ACC112 (cell line): ENCODE results near the gene TBC1D12.
A peak's percentile ranks its signal among the peaks of the same experiment; 100 is the strongest.

Experiments
- H2AFZ ChIP-seq: fragments of 200-600 bp; sonication (generic); one replicate; pipeline ENCODE4 v1.6.0; 2017; ENCODE audit warnings: antibody characterized with exemption, low read length; ENCODE audit not compliant: unreplicated experiment
- H3K27ac ChIP-seq: fragments of 200-600 bp; sonication (generic); 2 replicates; pipeline ENCODE4 v1.5.1; 2014; ENCODE audit warnings: low read depth, mild to moderate bottlenecking, antibody characterized with exemption, low read length, moderate library complexity
- H3K27me3 ChIP-seq: fragments of 200-600 bp; sonication (generic); 2 replicates; pipeline ENCODE4 v1.6.1; 2014; ENCODE audit warnings: mild to moderate bottlenecking, antibody characterized with exemption, low read length, moderate library complexity, mixed read lengths; ENCODE audit not compliant: insufficient read depth
- H3K36me3 ChIP-seq: fragments of 200-600 bp; sonication (generic); 2 replicates; pipeline ENCODE4 v1.6.1; 2016; ENCODE audit warnings: mild to moderate bottlenecking, antibody characterized with exemption, low read length, moderate library complexity, mixed read lengths; ENCODE audit not compliant: insufficient read depth
- H3K4me1 ChIP-seq: fragments of 200-600 bp; sonication (generic); one replicate; pipeline ENCODE4 v1.6.1; 2016; ENCODE audit warnings: low read length, mixed read lengths; ENCODE audit not compliant: insufficient read depth, unreplicated experiment, control insufficient read depth
- H3K4me3 ChIP-seq: fragments of 200-600 bp; sonication (generic); 2 replicates; pipeline ENCODE4 v1.5.1; 2014; ENCODE audit warnings: mild to moderate bottlenecking, low read depth, low read length
- H3K79me2 ChIP-seq: fragments of 200-600 bp; sonication (generic); one replicate; pipeline ENCODE4 v1.6.0; 2016; ENCODE audit warnings: low read length; ENCODE audit not compliant: control insufficient read depth, unreplicated experiment, insufficient read depth

Gene TBC1D12

DNA sequence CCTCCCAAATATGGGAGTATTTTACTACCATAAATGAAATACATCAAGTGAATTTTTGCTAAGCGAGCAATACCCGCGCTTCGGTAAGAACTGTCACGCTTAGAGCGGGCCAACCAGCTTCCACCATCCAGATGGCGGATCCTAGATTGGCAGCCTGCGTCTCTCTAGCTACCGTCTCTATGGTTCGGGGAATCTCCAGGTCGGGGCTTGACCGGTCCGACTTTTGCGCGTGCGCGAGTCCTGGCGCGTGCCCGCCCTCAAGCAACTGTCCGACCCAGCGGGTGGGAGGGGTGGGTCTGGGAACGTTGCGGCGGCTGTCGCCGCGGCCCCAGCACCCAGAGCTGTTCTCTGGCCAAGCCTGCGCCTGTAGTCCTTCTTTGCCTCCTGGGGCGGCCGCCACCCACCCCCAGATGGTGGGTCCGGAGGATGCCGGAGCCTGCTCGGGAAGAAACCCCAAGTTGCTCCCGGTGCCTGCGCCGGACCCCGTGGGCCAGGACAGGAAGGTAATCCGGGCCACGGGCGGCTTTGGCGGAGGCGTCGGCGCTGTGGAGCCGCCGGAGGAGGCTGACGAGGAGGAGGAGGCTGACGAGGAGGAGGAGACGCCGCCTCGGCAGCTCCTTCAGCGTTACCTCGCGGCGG, at the start of gene TBC1D12:
TSS of gene TBC1D12 (plus strand) at position 338 of the 639 bp plus-strand sequence. CDS start at position 411, 73 bp downstream.
- H3K4me1 ChIP-seq, result peaks cover 18% of the 10 kb centered on the region
- H3K27me3 ChIP-seq, result no peaks in the 10 kb centered on the region
- no peaks in the 10 kb centered on the region for H3K36me3 ChIP-seq
- peak within 1 kb of the TSS; percentile 73 for H3K27ac ChIP-seq
- peak within 1 kb of the TSS; percentile 100 for H2AFZ ChIP-seq
- peak within 1 kb of the TSS; percentile 91 for H3K4me3 ChIP-seq
- peaks cover 38% of the 10 kb centered on the region for H3K79me2 ChIP-seq

DNA sequence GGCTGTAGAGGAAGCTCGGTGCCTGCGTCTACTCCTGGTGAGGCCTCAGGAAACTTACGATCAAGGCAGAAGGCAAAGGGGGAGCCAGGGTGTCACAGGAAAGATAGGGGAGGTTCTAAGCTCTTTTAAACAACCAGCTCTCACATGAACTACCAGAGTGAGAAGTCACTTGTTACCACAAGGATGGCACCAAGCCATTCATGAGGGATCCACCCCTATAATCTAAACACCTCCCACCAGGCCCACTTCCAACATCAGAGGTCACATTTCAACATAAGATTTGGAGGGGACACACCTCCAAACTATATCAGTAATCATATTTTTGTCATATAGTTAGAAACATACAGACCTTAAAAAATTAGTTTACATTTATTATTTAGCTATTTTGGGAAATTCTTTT, 49.0 kb upstream of the TBC1D12 start:
- Histone ChIP-seq H3K27ac (no peak overlapping the region), H2AFZ (no peak overlapping the region), H3K4me1 (peaks cover 22% of the 10 kb centered on the region), H3K36me3 (peaks cover 46% of the 10 kb centered on the region), H3K79me2 (peaks cover 16% of the 10 kb centered on the region), H3K4me3 (no peak overlapping the region), H3K27me3 (no peaks in the 10 kb centered on the region)

DNA sequence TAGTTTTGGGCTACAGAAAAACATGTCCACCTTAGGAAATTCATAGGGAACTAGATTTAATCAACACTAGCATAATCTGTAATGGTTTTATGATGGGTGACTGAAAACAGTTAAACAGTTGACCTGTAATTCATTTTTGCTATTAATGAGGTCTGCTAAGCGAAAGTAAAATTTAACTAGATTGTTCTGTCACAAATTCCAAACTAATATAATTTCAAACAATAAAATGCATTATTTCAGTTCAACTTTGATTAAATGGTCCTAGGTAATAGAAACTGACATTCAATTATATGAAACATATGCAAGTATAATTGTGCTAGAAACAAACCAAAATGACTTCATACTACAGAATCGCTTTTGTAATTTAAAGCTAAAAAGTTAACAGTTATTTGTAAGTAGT, 46.5 kb upstream of the TBC1D12 start:
- Histone ChIP-seq H3K36me3 (peaks cover 38% of the 10 kb centered on the region), H3K4me1 (peaks cover 14% of the 10 kb centered on the region), H2AFZ (no peak overlapping the region), H3K27me3 (no peaks in the 10 kb centered on the region), H3K4me3 (no peak overlapping the region), H3K27ac (no peak overlapping the region), H3K79me2 (peaks cover 25% of the 10 kb centered on the region)

DNA sequence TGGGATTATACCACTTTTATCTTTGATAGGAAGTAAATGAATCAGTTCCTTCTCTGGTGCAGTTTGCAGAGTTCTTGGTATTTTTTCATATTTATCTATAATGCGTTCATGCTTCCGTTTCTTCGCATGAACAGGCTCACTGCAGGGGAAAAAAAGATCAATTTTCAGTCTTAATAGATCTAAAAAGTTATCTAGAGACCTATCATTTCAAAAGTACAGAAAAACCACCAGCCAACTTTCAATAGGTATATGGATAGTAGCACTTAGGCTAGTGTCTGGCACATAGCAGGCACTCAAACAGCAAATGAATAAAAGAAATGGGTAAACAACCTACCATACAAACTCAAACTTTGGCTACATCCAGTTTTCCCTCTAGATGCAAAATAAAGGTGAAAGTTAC, 45.1 kb upstream of the TBC1D12 start:
- Histone ChIP-seq H2AFZ (no peak overlapping the region), H3K79me2 (peaks cover 37% of the 10 kb centered on the region), H3K27ac (no peak overlapping the region), H3K4me3 (no peak overlapping the region), H3K36me3 (peaks cover 34% of the 10 kb centered on the region), H3K4me1 (peaks cover 14% of the 10 kb centered on the region), H3K27me3 (no peaks in the 10 kb centered on the region)

DNA sequence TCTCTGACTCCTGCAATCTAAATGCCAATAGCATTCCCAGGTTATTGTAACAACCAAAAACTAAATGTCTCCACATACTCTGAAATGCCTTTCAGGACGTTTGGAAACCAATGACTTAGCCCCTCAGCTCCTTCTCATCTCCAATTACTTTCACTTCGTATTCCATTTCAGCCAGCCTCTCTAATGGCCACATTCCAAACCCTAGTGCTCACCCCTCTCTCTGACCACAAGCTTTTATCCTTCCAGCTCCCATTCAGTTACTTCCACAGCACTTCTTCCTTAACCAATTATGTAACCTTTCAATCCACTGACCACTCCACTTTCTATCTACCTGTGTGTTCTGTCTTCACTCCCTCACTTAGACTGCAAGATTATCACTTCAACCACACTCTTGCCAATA, 43.9 kb upstream of the TBC1D12 start:
- H3K36me3 ChIP-seq, result peaks cover 34% of the 10 kb centered on the region
- H3K4me3 ChIP-seq, result peak overlapping the region; percentile 62
- peaks cover 39% of the 10 kb centered on the region for H3K79me2 ChIP-seq
- H3K27ac ChIP-seq, result peak overlapping the region; percentile 45
- H3K4me1 ChIP-seq, result peaks cover 14% of the 10 kb centered on the region
- H3K27me3 ChIP-seq, result no peaks in the 10 kb centered on the region
- H2AFZ ChIP-seq, result no peak overlapping the region

DNA sequence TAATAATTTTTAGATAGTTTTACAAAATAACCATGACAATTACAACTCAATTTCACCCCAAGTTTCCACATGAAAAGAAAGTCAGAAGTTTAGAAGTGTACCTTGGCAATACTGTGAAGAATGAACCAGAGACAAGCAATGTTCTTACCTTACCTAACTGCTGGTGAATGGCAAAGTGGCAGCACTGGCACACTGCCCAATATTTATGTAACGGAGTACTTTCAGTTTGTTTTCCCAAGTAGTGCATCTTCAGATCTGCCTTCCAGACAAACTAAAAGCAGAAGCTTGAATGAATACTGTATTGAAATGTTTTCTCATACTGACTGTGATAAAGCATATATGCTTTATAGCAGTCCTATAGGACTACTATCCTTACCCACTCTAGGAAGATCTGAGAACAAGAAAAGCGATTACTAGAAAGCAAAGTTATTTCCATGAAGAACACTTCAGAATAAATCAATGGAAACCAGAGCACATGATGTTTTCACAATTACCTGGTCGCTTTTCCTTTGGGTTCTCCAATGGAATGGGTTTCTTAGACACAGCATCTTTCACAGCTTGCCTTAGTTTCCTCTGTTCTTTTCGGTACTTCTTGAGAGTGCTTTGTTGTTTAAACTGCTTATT, 41.1 kb upstream of the TBC1D12 start:
- H3K79me2 ChIP-seq, result peaks cover 39% of the 10 kb centered on the region
- H3K27ac ChIP-seq, result no peak overlapping the region
- peaks cover 14% of the 10 kb centered on the region for H3K4me1 ChIP-seq
- peak overlapping the region; percentile 78 for H3K4me3 ChIP-seq
- H3K27me3 ChIP-seq, result no peaks in the 10 kb centered on the region
- no peak overlapping the region for H2AFZ ChIP-seq
- peaks cover 17% of the 10 kb centered on the region; the same call in 1 of the 2 replicates for H3K36me3 ChIP-seq

DNA sequence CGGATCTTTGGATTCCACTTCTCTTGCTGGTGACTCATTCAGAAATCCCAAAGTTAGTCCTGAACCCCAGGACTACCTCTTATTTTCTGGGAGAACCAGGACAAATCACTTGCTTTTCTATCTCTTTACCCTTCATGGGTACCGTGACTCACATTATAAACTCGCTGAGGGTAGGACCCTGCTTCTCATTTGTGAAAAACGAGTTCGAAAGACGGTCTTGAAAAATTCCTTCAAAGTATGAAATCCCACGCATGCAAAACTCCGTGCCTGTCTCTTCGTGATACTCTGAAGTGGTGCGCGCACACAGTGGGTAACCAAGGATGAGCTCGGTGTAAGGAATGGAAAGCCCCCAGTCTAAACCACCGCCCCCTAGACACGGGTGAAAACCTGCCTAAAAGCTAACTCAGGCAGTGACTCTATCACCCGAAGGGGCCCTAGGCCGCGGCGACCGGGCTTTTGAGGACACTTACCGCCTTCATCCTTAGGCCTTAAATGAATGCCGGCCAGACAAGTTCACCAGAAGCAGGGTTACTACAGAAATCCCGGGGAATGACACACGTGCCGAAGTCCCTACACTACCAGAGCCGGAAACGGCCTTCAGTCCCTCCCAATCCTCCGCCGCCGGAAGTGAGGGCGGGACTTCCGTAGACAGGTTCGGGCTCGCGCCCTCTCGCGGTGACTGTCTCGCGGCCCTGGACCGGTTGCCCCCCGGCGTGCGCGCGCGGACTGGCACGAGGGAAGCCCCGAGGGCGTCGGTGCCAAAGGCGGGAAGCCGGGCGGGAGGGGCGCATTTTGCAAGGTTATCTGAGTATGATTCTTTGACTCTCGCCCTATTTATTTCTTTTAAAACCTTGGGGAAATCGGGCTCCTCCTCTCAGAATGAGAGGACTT, 39.7 kb upstream of the TBC1D12 start, which contains the start of gene NOC3L:
TSS of gene NOC3L (minus strand) at position 580 of the 891 bp plus-strand sequence. CDS start at position 479, 101 bp downstream.
- Histone ChIP-seq H3K4me1 (peaks cover 10% of the 10 kb centered on the region), H3K79me2 (peaks cover 38% of the 10 kb centered on the region), H3K4me3 (peak within 1 kb of the TSS; percentile 78), H3K27ac (peak within 1 kb of the TSS; percentile 72), H2AFZ (peak within 1 kb of the TSS; percentile 85), H3K27me3 (no peaks in the 10 kb centered on the region), H3K36me3 (peaks cover 4% of the 10 kb centered on the region; the same call in 1 of the 2 replicates)

DNA sequence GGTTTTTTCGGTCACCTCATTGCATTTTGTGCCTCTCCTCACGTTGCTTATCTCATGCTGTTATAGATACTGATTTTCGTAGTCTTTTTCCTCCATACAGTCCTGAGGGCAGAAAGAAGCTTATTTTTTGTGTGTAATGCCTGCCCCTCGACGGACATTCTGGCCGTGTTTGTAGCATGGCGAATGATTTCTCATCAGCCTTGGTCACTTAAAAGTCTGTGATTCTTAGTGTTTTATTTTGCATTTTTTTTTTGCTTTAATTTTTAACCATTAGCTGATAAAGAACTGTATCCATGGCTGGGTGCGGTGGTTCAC, 39.1 kb upstream of the TBC1D12 start:
- Histone ChIP-seq H3K27ac (peak overlapping the region; percentile 22; the same call in 1 of the 2 replicates), H3K27me3 (no peaks in the 10 kb centered on the region), H3K36me3 (no peaks in the 10 kb centered on the region), H2AFZ (peak overlapping the region; percentile 85), H3K4me1 (peaks cover 4% of the 10 kb centered on the region), H3K4me3 (peak overlapping the region; percentile 78), H3K79me2 (peaks cover 32% of the 10 kb centered on the region)

DNA sequence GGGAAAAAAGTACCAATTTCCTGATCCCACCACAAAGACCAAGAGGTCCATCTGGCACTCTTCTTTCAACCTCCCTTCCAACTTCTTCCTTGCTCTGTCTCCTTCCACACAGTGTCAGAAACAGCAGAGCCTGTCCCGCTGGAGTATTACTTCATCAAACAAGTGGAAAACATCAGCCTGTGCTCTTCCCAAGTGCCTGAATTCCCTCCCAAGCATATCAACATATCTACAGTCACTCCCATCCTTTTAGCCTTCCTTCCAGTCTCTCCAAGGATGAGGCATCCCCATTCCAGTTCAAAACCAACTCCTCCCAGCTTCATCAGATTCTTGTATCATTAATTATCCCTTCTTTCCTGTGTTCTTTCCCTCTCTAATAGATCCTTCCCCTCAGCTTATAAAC, 37.9 kb upstream of the TBC1D12 start:
- Histone ChIP-seq H3K27me3 (no peaks in the 10 kb centered on the region), H3K27ac (no peak overlapping the region), H2AFZ (no peak overlapping the region), H3K4me3 (no peak overlapping the region), H3K79me2 (peaks cover 24% of the 10 kb centered on the region), H3K4me1 (peaks cover 4% of the 10 kb centered on the region), H3K36me3 (no peaks in the 10 kb centered on the region)

DNA sequence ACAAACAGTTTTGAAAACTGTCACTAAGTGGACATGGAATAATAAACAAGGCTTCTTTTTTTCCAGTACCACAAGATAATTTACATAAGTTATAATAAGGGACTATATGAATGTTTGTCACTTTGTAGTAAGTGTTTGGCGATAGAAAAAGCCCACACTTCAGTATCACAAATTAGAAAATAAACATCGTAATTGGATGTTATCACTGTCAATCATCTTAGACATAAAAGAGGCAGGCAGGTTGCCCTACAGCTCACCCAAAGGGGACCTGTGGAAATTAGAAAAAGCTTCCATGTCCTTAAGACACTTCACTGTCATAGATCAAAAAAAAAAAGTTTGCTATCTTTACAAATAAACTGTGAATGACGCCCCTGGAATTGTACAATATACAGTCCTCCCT, 36.0 kb upstream of the TBC1D12 start:
- no peak overlapping the region for H2AFZ ChIP-seq
- H3K27ac ChIP-seq, result no peak overlapping the region
- no peak overlapping the region for H3K4me3 ChIP-seq
- H3K79me2 ChIP-seq, result peaks cover 10% of the 10 kb centered on the region
- H3K27me3 ChIP-seq, result no peaks in the 10 kb centered on the region
- no peaks in the 10 kb centered on the region for H3K36me3 ChIP-seq
- peaks cover 2% of the 10 kb centered on the region for H3K4me1 ChIP-seq
